Germinal center (tissue), 1 donor: ENCODE measurements around the gene CACNA1I.
"Not testable (repeated sequence)": the region's sequence is repeated elsewhere in the genome, so short reads cannot be mapped to it uniquely, and the experiment has no call there.

Experiments
- DNase-seq: peaks from one replicate; pipeline ENCODE4 v3.0.0; 2012; ENCODE audit warnings: mixed read lengths, low spot score

The CACNA1I gene

GRCh38 chr22:39570665-39571064 lies at the start of gene CACNA1I:
CACNA1I (plus strand) TSS chr22:39570753; CDS start chr22:39570753, 0 bp downstream.
- DNase-seq = no peak

GRCh38 chr22:39521106-39521885 lies 49.3 kb upstream of the CACNA1I start:
- DNase-seq = not testable (repeated sequence)

DNA sequence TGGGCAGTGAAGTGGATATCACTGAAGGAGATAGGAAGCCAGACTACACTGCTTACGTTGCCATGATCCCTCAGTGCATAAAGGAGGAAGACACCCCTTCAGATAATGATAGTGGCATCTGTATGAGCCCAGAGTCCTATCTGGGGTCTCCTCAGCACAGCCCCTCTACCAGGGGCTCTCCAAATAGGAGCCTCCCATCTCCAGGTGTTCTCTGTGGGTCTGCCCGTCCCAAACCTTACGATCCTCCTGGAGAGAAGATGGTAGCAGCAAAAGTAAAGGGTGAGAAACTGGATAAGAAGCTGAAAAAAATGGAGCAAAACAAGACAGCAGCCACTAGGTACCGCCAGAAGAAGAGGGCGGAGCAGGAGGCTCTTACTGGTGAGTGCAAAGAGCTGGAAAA lies 48.5 kb upstream of the CACNA1I start:
- not testable (repeated sequence) for DNase-seq

DNA sequence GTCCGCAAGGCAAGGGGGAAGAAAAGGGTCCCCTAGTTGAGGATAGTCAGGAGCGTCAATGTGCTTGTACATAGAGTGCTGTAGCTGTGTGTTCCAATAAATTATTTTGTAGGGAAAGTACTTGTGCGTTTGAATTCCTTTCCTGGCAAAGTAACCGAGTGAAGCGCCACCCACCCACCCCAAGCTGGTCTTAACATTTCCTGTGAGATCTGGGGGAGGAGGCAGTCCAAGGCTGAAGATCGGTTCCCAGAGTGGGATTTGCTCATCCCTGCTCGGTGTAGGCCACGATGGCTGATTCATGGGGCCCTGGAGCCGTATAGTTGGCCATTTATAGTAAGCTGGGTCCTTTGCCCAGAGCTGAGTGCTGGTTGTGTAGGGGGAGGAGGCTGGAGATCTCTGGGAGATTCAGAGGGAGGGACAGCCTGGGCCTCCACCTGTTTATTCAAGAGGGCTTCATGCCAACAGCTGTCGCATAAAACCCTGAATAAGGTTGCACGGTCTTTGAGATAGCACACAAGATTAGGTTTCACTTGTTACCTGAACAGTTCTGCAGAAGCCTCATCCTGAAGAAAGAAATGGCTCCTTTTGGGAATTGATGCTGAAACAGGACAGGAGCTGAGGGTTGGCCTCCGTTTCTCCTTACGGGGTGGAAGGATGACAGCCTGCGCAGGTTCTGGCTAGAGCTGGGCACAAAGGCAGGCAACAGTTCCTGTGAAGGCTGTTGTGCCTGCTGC lies 47.8 kb upstream of the CACNA1I start:
- DNase-seq = no peak

- DNase-seq = no peak
These were observed 46.3 kb upstream of the CACNA1I start for GRCh38 chr22:39524089-39524752.

- no peak for DNase-seq
These were observed 45.5 kb upstream of the CACNA1I start for GRCh38 chr22:39524753-39525657.

- no peak for DNase-seq
These were observed 44.9 kb upstream of the CACNA1I start for GRCh38 chr22:39525658-39525975.

GRCh38 chr22:39526736-39527171 lies 43.8 kb upstream of the CACNA1I start:
- no peak for DNase-seq

- no peak for DNase-seq
These were observed 43.0 kb upstream of the CACNA1I start for GRCh38 chr22:39527481-39527961.

GRCh38 chr22:39528080-39528661 lies 42.4 kb upstream of the CACNA1I start:
- DNase-seq = no peak

- DNase-seq = peak; percentile 87
These were observed 41.7 kb upstream of the CACNA1I start for GRCh38 chr22:39528681-39529486.

GRCh38 chr22:39529487-39529851 lies 41.1 kb upstream of the CACNA1I start:
- DNase-seq = no peak

GRCh38 chr22:39530116-39530515 lies 40.4 kb upstream of the CACNA1I start:
- DNase-seq = no peak

DNA sequence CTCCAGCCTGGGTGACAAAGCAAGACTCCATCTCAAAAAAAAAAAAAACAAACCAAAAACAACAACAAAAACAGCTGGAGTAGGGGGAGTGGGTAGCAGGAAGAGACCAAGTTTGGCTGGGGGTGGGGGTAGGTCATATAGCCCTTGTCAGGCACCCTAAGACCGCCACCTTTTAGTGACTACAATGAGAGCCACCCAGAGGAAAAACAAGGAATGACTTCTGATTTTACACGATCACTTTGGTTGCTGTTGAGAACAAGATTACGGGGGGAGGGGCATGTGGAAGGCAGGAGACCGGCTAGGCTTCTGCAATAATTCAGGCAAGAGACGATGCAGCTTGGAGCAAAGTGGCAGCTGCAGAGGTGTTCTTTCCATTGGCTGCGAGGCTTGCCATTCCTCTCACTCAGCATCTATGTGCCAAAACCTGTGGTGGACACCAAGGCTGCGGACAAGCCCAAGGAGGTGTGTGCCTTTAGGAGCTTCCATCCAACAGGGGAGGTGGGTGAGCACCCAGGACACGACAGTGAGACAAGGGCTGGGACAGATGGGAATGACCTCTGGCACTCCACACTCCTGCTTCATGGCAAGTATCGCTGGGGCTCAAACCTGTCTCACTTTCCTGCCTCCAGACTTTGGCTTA lies 39.7 kb upstream of the CACNA1I start:
- peak; percentile 31 for DNase-seq

- DNase-seq = peak; percentile 96
These were observed 38.1 kb upstream of the CACNA1I start, which contains the start of gene RPS19BP1 for GRCh38 chr22:39532215-39533073. RPS19BP1 (minus strand) TSS chr22:39532748; CDS start chr22:39532738, 10 bp downstream.

DNA sequence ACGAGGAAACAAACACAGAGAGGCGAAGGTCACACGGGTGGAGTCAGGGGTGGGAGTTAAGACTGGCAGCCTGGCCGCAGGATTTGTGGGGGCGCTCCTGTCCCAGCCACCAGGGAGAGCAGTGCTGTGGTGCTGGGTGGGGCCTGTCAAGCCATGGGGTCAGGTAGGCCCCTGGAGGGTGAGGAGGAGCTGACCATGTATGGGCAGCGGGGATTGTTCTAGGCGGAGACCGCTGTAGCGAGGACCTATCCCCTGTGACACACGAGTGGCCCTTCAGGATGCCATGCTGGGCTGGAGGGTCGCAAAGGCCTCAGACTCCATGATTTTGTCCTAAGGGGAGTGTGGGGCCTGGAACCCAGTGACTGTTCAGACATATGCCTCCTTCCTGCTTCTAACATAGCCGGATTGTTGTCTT lies 36.5 kb upstream of the CACNA1I start:
- no peak for DNase-seq

GRCh38 chr22:39534591-39535356 lies 35.8 kb upstream of the CACNA1I start:
- DNase-seq = peak; percentile 77

GRCh38 chr22:39535357-39535725 lies 35.2 kb upstream of the CACNA1I start:
- no peak for DNase-seq
